ENCODE results near the gene TMEM175. TPM values are rescaled to one million over a fixed set of nuclear protein-coding genes. Genes with fewer than 3 reads are reported as not detected.

TMEM175 gene
- total RNA-seq, 1 donor from 2014 or later: 30.9 TPM

DNA sequence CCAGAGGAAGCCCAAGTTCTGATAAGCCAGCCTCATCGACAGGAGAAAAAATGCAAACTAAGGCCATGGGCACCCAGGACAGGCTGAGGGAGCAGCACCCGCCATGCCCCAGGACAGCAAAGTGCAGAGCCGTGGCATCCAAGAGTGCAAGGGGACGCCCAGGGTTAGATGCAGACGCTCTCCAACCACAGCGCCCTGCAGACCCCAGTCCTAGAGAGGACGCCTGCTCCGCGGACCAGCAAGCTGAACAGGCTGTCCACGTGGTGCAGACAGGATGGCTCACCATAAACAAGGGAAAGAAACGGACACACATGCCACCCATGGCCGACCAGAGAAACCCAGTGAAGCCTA lies 32.7 kb upstream of the TMEM175 start:
- DNase-seq (ENCODE audit: low read depth): no peak

DNA sequence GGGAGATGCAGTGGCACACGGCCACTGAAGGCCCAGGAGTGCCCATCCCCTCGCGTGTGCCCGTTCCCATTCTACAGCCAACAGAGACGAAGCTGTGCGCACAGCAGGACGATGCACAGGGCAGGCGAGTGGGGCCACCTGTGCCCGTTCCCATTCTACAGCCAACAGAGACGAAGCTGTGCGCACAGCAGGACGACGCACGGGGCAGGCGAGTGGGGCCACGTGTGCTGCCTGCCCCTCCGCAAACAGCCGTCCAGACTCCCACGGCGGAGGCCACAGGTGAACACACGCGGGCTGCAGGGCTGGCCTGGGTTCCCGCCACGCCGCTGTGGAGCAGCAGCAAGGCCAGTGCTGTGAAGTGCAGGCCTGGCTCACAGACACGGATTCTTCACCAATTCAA lies 32.2 kb upstream of the TMEM175 start:
- DNase-seq (ENCODE audit: low read depth): no peak

DNA sequence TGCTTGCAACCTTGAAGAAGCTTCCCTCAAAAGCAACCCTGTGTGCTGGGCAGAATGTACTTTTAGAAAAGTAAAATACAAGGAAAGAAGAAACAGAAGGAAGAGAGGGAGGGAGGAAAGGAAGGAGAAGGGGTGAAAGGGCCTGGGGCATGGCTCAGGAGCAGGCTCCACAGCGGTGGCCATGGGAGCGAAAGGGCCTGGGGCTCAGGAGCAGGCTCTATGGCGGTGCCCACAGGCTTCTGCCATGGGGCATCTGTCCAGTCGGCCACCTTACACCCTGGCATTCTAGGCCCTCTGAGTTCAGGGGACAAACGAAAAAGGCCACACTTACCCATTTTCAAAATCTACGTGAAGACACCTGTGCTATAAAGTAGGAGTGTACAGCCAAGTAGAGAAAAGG lies 31.5 kb upstream of the TMEM175 start:
- DNase-seq (ENCODE audit: low read depth): no peak

DNA sequence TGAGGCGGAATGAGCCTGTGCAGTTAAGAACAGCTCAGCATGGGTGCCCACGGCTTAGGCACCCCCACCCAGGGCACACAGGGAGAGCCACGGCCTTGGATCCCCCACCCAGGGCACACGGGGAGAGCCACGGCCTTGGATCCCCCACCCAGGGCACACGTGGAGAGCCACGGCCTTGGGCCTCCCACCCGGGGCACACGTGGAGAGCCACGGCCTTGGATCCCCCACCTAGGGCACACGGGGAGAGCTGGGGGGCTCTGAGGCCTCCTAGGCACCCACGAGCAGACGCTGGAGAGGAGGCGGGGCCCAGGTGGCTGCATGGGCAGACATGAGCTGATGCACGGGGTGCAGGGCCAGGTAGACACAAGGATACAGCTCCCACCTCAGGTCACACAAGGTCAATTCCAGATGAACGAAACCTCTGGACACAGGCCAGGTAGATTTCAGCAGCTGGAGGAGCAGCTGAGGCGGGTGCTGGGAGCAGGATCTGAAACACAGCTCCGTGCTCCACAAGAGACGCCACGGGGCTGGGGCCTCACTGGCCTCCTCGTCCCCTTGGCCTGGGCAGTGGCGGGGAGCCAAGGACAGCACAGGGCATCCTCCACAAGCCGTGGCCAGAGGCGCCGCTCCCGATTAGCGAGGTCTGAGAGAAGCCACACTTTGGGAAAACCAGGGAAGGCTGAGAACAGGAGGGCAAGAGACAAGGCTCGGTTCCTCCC lies 30.9 kb upstream of the TMEM175 start:
- DNase-seq (ENCODE audit: low read depth): no peak

DNA sequence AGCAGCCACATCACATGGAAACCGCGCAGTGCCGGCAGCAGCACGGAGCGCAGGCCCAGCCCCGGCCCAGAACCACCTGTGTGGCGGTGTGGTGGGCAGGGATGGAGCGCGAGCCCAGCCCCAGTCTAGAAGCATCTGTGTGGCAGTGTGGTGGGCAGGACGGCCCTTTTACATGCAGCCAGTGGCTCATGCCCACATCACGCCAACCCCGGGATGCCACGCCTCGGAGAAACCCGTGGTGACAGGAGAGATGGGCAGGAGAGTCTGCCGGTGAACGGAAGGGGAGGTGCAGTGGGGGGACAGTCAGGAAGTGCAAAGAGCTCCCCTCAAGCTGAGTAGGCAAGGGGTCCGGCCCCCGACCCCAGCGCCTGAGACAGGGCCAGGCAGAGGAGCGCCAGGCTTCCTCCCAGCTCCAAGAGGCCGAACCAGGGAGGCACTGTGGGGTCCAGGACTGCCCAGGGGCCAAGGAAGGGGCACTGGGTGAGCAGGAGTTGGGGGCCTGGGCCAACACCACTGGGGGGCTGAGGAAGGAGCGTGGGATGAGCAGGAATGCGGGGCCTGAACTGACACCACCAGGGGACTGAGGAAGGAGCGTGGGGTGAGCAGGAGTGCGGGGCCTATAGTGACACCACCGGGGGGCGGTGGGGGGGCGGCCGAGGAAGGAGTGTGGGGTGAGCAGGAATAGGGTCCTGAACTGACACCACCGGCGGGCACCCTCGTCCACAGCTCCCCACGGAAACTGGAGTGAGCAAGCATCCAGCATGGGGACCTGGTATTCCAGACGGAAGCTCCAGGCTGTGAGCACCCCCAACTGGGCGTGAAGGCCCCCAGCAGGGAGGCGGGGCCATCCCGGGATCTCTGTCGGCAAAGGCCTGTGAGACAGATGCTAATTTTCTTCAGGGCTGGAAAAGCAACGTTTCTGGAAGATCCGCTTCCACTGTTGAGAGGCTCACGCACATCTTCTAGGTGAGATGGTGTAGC lies 28.9 kb upstream of the TMEM175 start:
- no peak for DNase-seq (ENCODE audit: low read depth)

DNA sequence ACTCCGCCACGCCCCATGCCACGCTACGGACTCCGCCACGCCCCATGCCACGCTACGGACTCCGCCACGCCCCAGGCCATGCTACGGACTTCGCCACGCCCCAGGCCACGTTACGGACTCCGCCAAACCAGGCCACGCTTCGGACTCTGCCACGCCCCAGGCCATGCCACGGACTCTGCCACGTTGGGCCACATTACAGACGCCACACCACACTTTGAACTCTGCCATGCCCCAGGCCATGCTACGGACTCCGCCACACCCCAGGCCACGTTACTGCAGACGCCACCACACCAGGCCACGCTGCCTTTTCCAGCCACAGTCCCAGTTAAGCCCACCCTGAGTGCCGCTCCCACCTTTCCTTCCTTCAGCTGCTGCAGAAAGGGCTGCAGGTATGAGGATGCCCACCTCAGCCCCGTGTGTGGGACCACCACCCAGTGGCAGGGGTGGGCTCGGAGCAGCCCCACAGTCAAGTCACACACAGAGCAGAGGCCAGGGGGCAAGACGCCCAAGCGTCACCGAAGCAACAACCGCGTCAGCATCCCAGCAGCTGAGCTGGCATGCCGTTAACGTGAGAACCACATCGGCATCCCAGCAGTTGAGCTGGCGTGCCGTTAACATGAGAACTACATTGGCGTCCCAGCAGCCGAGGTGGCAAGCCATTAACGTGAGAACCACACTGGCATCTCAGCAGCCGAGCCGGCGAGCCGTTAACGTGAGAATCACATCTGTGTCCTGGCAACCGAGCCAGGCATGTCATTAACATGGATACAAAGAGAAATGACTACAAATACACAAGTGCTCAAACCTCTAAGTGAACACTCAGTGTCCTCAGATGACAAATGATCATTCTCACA lies 26.5 kb upstream of the TMEM175 start:
- DNase-seq (ENCODE audit: low read depth): no peak

DNA sequence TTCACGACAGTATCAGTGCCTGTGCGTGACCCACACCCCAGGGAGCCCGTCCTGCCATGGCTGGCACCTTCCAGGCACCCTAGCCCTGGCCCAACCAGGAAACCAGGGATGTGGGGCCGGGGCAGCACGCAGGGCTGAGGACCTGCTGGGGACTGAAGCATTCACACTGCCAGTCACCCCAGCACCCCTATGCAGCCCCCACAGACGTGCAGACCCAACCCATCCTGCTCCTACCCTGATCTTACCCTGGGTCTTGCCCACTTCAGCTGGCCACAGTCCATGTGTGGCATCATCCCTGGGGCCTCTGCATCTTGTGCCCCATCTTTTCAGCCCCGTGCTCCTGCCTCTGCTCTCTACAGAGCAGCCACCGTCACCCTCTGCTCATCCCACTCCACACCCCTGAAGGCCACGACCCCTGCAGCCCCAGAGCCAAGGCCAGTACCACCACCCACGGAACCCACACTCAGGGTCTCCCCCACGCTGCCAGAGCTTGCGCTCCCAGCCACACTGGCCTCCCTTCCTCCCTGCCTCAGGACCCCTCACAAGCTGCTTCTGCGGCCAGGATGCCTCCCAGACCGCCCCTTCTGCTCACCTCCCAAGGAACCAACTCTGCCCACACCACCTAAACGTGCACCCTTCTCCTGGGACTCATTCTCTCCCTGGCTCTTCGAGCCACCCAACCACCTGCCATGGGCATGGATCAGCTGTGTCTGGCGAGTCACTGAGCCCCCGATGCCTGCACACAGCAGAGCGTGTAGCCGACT lies 25.7 kb upstream of the TMEM175 start:
- no peak for DNase-seq (ENCODE audit: low read depth)

DNA sequence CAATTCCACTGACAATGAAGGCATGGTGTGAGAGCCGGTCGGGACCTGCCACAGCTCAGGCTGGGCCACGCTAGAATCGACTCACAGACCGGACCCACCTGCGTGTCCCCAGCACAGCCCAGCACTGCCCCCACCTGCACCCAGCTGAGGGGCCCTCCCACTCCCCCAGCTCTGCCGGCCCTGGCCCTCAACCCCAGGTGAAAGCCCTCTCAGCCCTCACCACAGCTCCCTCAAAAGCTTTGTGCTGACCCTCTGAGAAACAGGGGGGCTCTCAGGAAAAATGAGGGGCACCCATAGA lies 25.2 kb upstream of the TMEM175 start:
- no peak for DNase-seq (ENCODE audit: low read depth)

DNA sequence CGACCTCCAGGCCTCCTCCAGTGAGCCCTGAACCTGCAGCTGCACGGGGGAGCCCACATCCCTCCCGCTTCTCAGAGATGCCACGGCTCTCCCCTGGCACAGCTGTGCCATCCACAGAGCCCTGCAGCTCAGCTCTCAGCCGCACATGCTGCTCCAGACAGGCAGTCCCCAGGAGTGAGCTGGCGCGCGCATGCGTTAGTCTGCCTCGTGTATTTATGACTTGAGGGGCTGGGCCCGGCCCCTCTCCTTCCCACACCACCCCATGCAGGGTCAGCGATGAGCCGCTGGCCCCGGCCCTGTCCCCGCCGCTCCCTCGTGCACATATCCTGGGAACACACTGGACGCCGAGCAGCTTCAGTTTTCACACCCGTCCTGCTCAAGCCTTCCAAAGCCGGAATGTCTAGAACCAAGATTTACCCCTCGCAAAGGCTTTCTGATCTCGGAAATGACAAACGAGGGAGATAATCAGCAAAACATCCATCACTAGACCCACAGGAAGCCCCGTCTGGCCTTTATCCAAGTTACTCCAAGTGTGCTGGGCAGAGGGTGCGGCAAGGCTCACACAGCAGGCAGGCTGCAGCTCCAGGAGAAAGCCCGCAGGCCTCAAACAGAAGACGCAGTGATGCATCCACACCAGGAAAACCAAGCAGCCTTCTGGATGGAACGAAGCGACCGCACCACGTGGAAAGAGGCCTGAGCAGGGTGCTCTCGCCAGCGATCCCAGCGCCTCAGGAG lies 24.4 kb upstream of the TMEM175 start:
- DNase-seq (ENCODE audit: low read depth): no peak

DNA sequence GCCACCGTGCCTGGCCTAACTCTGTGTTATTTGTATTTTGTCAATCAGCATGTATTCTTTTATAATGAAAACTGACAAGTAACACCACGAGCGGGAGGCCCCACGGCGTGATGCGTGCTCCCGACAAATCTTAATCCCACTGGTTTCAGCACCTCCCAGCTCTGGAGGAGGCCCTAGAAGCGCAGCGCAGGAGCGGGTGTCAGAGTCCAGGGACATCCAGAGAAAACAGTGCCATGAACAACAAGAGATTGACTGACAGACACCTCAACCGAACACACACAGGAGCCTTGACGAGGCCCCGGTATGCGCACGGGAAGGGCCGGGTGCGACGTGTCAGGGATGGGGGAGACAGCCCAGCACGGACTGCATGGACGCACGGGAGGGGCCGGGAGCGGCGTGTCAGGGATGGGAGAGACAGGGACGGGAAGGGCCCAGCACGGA lies 23.1 kb upstream of the TMEM175 start:
- DNase-seq (ENCODE audit: low read depth): no peak

DNA sequence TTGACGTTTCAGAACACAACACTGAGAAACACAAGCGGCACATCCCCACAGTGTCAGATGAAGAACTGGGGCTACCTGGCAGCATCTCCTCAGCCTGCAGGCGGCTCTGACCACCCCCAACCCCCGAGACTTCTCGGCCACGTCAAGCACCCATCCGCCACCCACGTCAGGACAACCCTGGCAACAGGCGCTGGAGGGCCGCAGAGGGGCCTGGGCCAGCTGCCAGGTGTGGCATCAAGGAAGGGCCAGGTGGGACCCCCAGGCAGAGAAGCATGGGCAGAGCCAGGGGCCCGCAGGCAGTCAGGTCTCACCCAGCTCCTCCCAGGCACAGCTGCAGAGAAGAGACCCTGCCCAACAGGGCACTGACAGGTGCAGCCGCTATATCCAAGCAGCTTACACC lies 22.4 kb upstream of the TMEM175 start:
- no peak for DNase-seq (ENCODE audit: low read depth)

DNA sequence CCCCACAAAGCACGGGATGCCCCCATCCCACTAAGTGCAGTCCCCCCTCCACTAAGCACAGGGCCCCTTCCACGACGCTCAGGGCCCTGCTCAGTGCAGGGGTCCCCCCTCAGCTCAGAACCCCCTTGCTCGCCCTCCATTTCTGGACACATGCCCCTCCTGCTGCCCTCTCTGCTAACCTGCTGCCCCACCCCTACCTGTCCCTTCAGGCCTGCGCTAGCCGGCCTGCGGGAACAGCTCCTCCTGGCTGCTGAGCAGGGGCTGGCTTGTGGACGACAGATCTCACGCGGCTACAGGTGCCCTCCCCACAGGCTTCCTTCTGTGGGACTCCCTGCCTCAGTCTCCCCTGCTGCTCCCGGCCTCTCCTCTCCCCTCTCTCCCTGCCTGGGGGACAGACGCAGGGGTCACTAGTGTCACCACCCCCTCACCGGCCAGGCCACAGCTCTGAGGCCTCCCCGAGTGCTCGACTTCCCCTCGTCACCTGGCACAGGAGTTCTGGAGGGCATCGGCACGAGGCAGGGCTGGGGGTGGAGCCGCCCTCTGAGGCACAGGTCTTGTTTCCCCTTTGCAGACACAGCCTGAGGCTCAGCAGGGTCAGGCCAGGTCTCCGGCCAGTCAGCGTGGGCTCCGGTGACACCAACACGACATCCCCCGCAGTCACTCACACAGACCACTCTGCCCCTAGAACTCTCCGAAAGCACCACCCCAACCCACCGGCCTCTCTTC lies 21.7 kb upstream of the TMEM175 start:
- no peak for DNase-seq (ENCODE audit: low read depth)

DNA sequence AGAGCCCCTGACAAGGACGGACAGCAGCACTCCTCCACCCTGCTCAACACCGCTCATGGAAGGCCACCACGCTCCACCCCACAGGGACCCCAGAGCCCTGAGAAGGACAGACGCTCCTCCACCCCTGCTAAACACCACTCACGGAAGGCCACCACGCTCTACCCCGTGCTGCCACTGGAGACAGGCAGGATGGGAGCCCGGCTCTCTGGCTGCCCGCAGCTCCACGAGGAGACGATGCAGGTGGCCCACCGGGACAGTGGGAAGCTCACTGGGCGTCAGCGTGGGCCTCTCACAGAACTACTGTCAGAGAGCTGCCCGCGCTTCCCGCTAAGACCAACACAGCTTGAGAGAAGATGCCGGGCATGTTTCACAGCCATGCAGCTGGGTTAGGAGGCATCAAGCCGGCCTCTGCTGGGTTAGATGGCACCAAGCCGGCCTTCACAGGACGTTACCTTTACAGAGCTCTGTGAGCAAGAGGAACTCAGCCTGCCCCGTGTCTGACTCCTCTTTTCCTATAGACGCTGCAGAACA lies 21.0 kb upstream of the TMEM175 start:
- DNase-seq (ENCODE audit: low read depth): no peak

DNA sequence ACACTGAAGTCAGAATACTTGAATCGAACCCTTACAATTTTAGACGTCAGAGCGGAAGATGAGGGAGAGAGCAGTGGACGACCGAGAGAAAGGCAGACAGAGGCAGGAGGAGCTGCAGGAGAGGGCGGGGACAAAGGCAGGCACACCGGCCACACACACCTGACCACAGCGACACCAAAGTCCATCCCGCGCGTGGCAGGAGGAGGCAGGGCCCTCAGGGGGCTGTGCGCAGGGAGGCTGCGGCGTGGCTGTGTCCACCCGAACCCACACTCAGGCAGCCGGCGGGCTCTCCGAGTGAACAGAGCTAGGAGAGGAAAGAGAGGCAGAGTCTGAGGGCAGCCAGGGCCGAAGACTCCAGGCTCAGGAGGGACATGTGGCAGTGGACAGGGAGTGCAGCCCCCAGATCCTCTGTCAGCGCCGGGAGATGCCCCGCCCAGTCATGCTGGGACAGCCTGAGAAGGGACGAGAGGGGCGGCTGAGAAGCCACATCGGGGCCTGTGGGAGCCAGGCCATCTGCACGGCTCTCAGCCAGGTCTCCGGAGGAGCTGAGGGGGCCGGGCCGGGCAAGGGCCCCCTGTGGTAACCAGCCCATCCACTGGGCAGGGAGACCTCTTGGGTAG lies 20.3 kb upstream of the TMEM175 start:
- no peak for DNase-seq (ENCODE audit: low read depth)

DNA sequence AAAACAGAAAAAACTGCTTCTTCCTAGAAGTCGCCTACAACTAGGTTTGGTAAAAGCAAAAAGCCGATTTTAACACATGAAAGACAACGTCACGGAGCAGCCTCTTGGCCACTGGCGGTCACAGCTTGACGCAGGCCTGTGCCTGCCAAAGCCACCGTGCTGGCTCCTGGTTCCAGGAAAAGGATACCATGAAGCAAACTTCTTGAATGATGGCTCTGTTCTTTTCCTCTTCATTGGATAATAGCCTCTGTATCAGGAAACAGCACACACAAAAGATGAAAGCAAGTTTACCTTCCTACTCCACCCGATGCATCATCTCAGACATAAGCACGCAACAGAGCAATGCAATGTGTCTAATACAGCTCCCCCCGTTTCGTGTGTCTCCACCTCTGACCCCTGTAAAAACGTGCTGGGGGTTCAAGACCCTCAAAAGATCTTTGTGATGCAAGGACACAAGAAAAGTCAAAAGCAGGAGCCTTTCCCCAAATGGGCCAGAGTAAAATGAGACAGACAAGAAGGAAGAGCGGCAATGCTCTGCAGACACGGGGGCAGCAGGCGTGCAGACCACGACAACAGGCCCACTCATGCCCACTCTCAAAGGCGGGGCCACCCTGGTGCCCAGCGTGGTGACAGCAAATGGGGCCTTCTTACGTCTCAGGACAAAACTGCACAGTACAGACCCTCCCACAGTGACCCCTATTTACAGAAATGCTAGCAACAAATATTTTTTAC lies 19.5 kb upstream of the TMEM175 start:
- no peak for DNase-seq (ENCODE audit: low read depth)

DNA sequence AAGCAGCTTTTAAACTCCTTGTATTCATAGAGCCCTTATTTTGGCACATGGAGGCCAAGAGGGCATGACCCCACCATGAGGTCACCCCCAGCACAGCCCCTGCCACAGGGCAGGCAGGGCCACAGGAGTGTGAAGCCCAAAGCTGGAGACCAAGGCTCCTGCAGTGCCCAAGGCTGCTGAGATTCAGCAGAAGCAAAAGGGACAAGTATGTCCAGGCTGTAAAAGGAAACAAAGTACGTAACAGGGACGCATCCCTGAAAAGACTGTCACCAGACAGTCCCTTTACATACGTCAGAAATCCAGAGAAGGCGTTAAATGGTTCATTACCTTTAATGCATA lies 19.0 kb upstream of the TMEM175 start:
- DNase-seq (ENCODE audit: low read depth): no peak

DNA sequence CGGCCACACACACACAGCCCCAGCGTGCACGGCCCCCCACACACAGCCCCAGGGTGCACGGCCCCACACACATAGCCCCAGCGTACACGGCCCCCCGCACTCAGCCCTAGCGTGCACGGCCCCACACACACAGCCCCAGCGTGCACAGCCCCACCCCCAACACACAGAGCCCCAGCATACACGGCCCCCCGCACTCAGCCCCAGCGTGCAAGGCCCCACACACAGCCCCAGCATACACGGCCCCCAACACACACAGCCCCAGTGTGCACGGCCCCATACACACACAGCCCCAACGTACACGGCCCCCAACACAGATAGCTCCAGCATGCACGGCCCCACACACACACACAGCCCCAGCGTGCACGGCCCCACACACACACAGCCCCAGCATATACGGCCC lies 17.7 kb upstream of the TMEM175 start:
- DNase-seq (ENCODE audit: low read depth): no peak

DNA sequence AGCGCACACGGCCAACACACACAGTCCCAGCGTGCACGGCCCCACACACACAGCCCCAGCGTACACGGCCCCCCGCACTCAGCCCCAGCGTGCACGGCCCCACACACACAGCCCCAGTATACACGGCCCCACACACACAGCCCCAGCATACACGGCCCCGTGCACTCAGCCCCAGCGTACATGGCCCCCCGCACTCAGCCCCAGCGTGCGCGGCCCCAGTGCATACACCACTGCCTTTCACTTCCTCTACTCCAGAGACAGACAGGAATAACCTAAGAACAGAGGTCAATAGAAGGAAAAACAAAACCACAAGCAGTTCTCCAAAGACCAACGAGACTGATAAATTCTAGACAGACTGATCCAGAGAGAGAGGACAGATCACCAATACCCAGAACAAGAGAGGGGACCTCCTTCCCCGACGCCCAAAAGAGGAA lies 17.2 kb upstream of the TMEM175 start:
- DNase-seq (ENCODE audit: low read depth): no peak

Data from myocyte (in vitro differentiated cells).